ENCODE results near the gene ZNF438. TPM values are rescaled to one million over a fixed set of nuclear protein-coding genes. Genes with fewer than 3 reads are reported as not detected.

ZNF438 gene
- total RNA-seq, 4 donors from 2014 or later = 2.9 to 9.3 (median 5.9) TPM

DNA sequence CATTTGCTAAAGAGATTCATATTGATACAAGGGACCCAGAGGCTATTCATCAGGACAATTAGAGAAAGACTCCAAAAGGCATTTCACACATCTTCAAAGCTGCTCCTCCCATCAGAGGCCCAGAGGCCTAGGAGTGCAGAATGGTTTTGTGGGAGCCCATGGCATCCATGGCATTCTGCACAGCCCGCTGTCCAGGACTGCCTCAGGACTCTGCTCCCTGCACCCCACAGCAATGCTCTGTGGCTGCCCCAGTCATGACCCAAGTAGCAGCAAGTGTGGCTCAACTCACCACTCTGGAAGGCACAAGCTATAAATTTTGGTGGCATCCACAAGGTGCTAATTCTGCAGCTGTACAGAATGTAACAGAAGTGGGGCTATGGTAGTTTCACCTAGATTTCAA, 38.5 kb downstream of the ZNF438 start:
- TF ChIP-seq, protein P1, sequence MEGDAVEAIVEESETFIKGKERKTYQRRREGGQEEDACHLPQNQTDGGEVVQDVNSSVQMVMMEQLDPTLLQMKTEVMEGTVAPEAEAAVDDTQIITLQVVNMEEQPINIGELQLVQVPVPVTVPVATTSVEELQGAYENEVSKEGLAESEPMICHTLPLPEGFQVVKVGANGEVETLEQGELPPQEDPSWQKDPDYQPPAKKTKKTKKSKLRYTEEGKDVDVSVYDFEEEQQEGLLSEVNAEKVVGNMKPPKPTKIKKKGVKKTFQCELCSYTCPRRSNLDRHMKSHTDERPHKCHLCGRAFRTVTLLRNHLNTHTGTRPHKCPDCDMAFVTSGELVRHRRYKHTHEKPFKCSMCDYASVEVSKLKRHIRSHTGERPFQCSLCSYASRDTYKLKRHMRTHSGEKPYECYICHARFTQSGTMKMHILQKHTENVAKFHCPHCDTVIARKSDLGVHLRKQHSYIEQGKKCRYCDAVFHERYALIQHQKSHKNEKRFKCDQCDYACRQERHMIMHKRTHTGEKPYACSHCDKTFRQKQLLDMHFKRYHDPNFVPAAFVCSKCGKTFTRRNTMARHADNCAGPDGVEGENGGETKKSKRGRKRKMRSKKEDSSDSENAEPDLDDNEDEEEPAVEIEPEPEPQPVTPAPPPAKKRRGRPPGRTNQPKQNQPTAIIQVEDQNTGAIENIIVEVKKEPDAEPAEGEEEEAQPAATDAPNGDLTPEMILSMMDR (IDR thresholded peaks at IDR 0.05) = no peak
- no peak for TF ChIP-seq POLR2A (IDR thresholded peaks at IDR 0.05)
- WGBS, 2 donors = 100% methylated on average over 1 of the region's 1 CpG; no CpG with 5 or more reads in 1 of the 2 donors
- intact Hi-C loops (cut with DNase I) = no loop called here
- peaks cover 0 to 17% (median 0%) of the 10 kb centered on the region in 3 donors for H3K4me1 ChIP-seq
- no peak for DNase-seq
- H3K36me3 ChIP-seq = peaks cover 0 to 7% (median 6%) of the 10 kb centered on the region in 3 donors
- H3K27ac ChIP-seq = no peak overlapping the region
- H3K27me3 ChIP-seq = no peaks in the 10 kb centered on the region
- H3K4me3 ChIP-seq = no peak overlapping the region
- H3K9me3 ChIP-seq = peaks cover 0 to 7% (median 0%) of the 10 kb centered on the region in 3 donors

GRCh38 chr10:30992681-30993080, 39.0 kb downstream of the ZNF438 start:
- TF ChIP-seq, protein P1 (IDR thresholded peaks at IDR 0.05) = no peak
- no peak for TF ChIP-seq POLR2A (IDR thresholded peaks at IDR 0.05)
- DNase-seq = no peak
- Histone ChIP-seq H3K27ac (peak overlapping the region in 1 of 4 donors; percentile 18), H3K9me3 (peaks cover 0 to 7% (median 0%) of the 10 kb centered on the region in 3 donors), H3K36me3 (peaks cover 0 to 7% (median 6%) of the 10 kb centered on the region in 3 donors), H3K27me3 (no peaks in the 10 kb centered on the region), H3K4me1 (peaks cover 0 to 14% (median 0%) of the 10 kb centered on the region in 3 donors), H3K4me3 (no peak overlapping the region)
- intact Hi-C loops (cut with DNase I) = no loop called here
- 42 to 89% methylated on average over 2 to 4 of the region's 4 CpGs for WGBS, 2 donors

- H3K36me3 ChIP-seq = peaks cover 0 to 7% (median 6%) of the 10 kb centered on the region in 3 donors
- H3K27me3 ChIP-seq = no peaks in the 10 kb centered on the region
- peaks cover 0 to 7% (median 0%) of the 10 kb centered on the region in 3 donors for H3K9me3 ChIP-seq
- H3K4me3 ChIP-seq = no peak overlapping the region
- H3K27ac ChIP-seq = no peak overlapping the region
- WGBS, 2 donors = 56 to 60% methylated on average over 1 of the region's 1 CpG
- H3K4me1 ChIP-seq = peaks cover 0 to 14% (median 0%) of the 10 kb centered on the region in 3 donors
- no peak for DNase-seq
- intact Hi-C loops (cut with DNase I) = no loop called here
- TF ChIP-seq, protein P1 (IDR thresholded peaks at IDR 0.05) = no peak
- no peak for TF ChIP-seq POLR2A (IDR thresholded peaks at IDR 0.05)
Observed at GRCh38 chr10:30991647-30992011, 40.0 kb downstream of the ZNF438 start.

GRCh38 chr10:30990971-30991646, 40.6 kb downstream of the ZNF438 start:
- Histone ChIP-seq H3K9me3 (peaks cover 0 to 7% (median 0%) of the 10 kb centered on the region in 3 donors), H3K27me3 (no peaks in the 10 kb centered on the region), H3K4me1 (peaks cover 0 to 14% (median 4%) of the 10 kb centered on the region in 3 donors), H3K36me3 (peaks cover 0 to 7% (median 6%) of the 10 kb centered on the region in 3 donors), H3K4me3 (no peak overlapping the region), H3K27ac (no peak overlapping the region)
- no peak for DNase-seq
- whole genome bisulfite sequencing, 2 donors = 100% methylated on average over 2 of the region's 2 CpGs
- intact Hi-C loops (cut with DNase I) = no loop called here
- TF ChIP-seq, protein P1 (IDR thresholded peaks at IDR 0.05) = no peak
- no peak for TF ChIP-seq POLR2A (IDR thresholded peaks at IDR 0.05)

DNA sequence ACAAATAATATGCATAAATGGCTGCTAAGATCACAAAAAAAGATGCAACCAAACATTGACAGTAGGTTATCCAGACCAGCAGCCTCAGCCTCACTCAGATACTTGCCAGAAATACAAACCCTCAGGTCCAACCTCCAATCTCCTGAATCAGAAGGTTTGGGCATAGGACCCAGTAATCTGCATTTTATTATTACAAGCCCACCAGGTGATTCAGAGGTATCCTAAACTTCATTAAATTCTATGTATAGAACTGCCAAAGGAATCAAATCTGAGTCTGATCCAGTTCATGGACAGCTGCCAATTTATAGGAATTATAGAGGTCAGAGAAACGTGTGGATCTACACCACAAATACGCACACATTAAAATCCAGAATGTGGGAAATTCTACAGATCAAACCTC, 41.3 kb downstream of the ZNF438 start:
- no peaks in the 10 kb centered on the region for H3K27me3 ChIP-seq
- TF ChIP-seq, protein P1 (IDR thresholded peaks at IDR 0.05) = no peak
- no peak for TF ChIP-seq POLR2A (IDR thresholded peaks at IDR 0.05)
- intact Hi-C loops (cut with DNase I) = no loop called here
- H3K4me3 ChIP-seq = no peak overlapping the region
- no peak overlapping the region for H3K27ac ChIP-seq
- 79 to 96% methylated on average over 2 of the region's 2 CpGs for WGBS, 2 donors
- peaks cover 0 to 7% (median 6%) of the 10 kb centered on the region in 3 donors for H3K36me3 ChIP-seq
- DNase-seq = no peak
- peaks cover 0 to 21% (median 9%) of the 10 kb centered on the region in 3 donors for H3K4me1 ChIP-seq
- peaks cover 0 to 7% (median 0%) of the 10 kb centered on the region in 3 donors for H3K9me3 ChIP-seq
